Trophoblast cell (in vitro differentiated cells and primary cell): Measurements from ENCODE around the gene CD33.

ENCODE experiments used
- DNase-seq, 2 donors: peaks; one replicate each; pipeline ENCODE4 v3.0.0-alpha.2; 2016
- H2AFZ ChIP-seq: 2 replicates; pipeline ENCODE4 v1.6.1; 2013; ENCODE audit warnings: low read length, moderate library complexity, mild to moderate bottlenecking; ENCODE audit not compliant: insufficient read depth, poor library complexity
- H2AK5ac ChIP-seq: 2 replicates; pipeline ENCODE4 v1.6.1; 2013; ENCODE audit warnings: mild to moderate bottlenecking, low read length
- H2BK120ac ChIP-seq: 2 replicates; pipeline ENCODE4 v1.6.1; 2013; ENCODE audit warnings: low read length, mild to moderate bottlenecking, moderate library complexity; ENCODE audit not compliant: insufficient read depth, poor library complexity
- H2BK12ac ChIP-seq: 2 replicates; pipeline ENCODE4 v1.6.1; 2013; ENCODE audit warnings: mild to moderate bottlenecking, low read length, moderate library complexity
- H2BK5ac ChIP-seq: 2 replicates; pipeline ENCODE4 v1.6.1; 2013; ENCODE audit warnings: low read length, low read depth, moderate library complexity, mild to moderate bottlenecking; ENCODE audit not compliant: poor library complexity
- H3K14ac ChIP-seq: 2 replicates; pipeline ENCODE4 v1.6.1; 2013; ENCODE audit warnings: mild to moderate bottlenecking, low read length
- H3K18ac ChIP-seq: 2 replicates; pipeline ENCODE4 v1.6.1; 2013; ENCODE audit warnings: mild to moderate bottlenecking, low read length
- H3K23ac ChIP-seq: 2 replicates; pipeline ENCODE4 v1.6.1; 2013; ENCODE audit warnings: low read length
- H3K27ac ChIP-seq: 2 replicates; pipeline ENCODE4 v1.5.1; 2013; ENCODE audit warnings: low read depth, mild to moderate bottlenecking, inconsistent platforms, low read length, moderate library complexity
- H3K27me3 ChIP-seq: 2 replicates; pipeline ENCODE4 v1.6.1; 2013; ENCODE audit warnings: inconsistent platforms, mild to moderate bottlenecking, low read length, moderate library complexity; ENCODE audit not compliant: insufficient read depth
- H3K36me3 ChIP-seq, 2 experiments: 1 replicate in 1 of 2; 2 replicates in 1 of 2; pipeline ENCODE4 v1.6.1; 2013; ENCODE audit warnings: low read length in 2 of 2, mild to moderate bottlenecking in 2 of 2, moderate library complexity in 1 of 2; ENCODE audit not compliant: insufficient read depth in 2 of 2, control insufficient read depth in 1 of 2
- H3K4ac ChIP-seq: 2 replicates; pipeline ENCODE4 v1.6.1; 2013; ENCODE audit warnings: low read depth, mild to moderate bottlenecking, low read length, moderate library complexity
- H3K4me1 ChIP-seq, 2 experiments: 1 replicate in 1 of 2; 2 replicates in 1 of 2; pipeline ENCODE4 v1.6.1; 2013; ENCODE audit warnings: low read length in 2 of 2, mild to moderate bottlenecking in 2 of 2, moderate library complexity in 1 of 2; ENCODE audit not compliant: insufficient read depth in 2 of 2, control insufficient read depth in 1 of 2
- H3K4me2 ChIP-seq: 2 replicates; pipeline ENCODE4 v1.6.1; 2013; ENCODE audit warnings: inconsistent platforms, mild to moderate bottlenecking, low read length, moderate library complexity
- H3K4me3 ChIP-seq: 2 replicates; pipeline ENCODE4 v1.5.1; 2013; ENCODE audit warnings: mild to moderate bottlenecking, low read depth, low read length, inconsistent platforms
- H3K79me1 ChIP-seq: one replicate; pipeline ENCODE4 v1.6.1; 2013; ENCODE audit warnings: low read length
- H3K79me2 ChIP-seq: 2 replicates; pipeline ENCODE4 v1.6.1; 2013; ENCODE audit warnings: low read length, mild to moderate bottlenecking; ENCODE audit not compliant: control insufficient read depth, insufficient read depth, poor library complexity
- H3K9ac ChIP-seq: 2 replicates; pipeline ENCODE4 v1.6.1; 2013; ENCODE audit warnings: mild to moderate bottlenecking, low read length
- H3K9me3 ChIP-seq: 2 replicates; pipeline ENCODE4 v1.6.1; 2013; ENCODE audit warnings: low read depth, mild to moderate bottlenecking, control low read depth, inconsistent platforms, low read length; ENCODE audit not compliant: insufficient read depth
- H4K12ac ChIP-seq: 2 replicates; pipeline ENCODE4 v1.6.1; 2013; ENCODE audit warnings: low read depth, mild to moderate bottlenecking, low read length, moderate library complexity
- H4K8ac ChIP-seq: 2 replicates; pipeline ENCODE4 v1.6.1; 2013; ENCODE audit warnings: low read depth, mild to moderate bottlenecking, low read length, moderate library complexity
- H4K91ac ChIP-seq: one replicate; pipeline ENCODE4 v1.6.1; 2013; ENCODE audit warnings: low read depth, mild to moderate bottlenecking, low read length, moderate library complexity
- WGBS: extraction: QIAGEN DNeasy Blood & Tissue Kit; methylation state at CpG from one replicate; pipeline ENCODE4 v1.1.7; 2013; ENCODE audit warnings: missing lambda C conversion rate; ENCODE audit not compliant: insufficient read length, insufficient coverage; ENCODE audit errors: extremely low coverage; 5-methylcytosine and 5-hydroxymethylcytosine counted together

Gene CD33

DNA sequence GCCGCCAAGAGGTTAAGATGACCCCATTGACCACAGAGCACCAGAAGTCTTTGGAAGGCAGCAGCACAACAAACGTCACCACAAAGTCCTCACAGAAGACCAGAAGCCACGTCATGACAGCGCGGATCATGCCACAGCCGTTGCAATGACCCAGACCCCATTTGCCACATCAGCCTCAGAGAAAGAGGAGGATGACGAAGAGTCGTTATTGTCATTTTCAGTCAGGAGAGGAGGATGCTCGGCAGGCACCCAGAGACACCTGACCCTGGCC lies 29.6 kb upstream of the CD33 start:
- WGBS: no CpG with 5 or more reads among the region's 9 CpGs

DNA sequence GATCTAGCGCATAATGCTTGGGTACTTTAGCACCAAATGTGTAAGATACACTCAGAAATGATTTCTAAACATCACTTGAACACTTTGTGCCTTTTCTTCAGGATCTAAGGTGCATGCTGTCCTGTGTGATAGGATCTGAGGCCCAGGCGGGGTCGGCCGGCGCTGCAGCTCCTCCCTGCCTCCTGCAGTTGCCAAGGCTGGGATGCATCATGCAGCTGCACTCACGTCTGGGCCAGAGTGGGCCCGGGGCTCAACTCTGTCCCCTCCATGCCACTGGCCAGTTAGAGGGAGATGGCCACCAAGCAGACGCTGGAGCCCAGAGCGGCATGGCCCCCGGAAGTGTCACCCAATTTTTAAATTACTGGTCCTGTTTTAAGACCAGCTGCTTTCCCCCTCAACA lies 29.3 kb upstream of the CD33 start:
- Histone ChIP-seq H2BK120ac (no peak overlapping the region), H2BK5ac (no peak overlapping the region), H2AK5ac (no peak overlapping the region), H3K4ac (no peak overlapping the region), H2AFZ (no peak overlapping the region), H4K91ac (no peak overlapping the region), H3K27me3 (no peaks in the 10 kb centered on the region), H3K23ac (no peak overlapping the region), H3K9me3 (peaks cover 17% of the 10 kb centered on the region), H2BK12ac (no peak overlapping the region), H3K14ac (no peak overlapping the region), H3K18ac (no peak overlapping the region), H3K4me2 (no peak overlapping the region), H3K79me2 (no peaks in the 10 kb centered on the region), H3K9ac (no peak overlapping the region), H3K27ac (no peak overlapping the region), H4K8ac (no peak overlapping the region), H3K4me3 (no peak overlapping the region), H3K79me1 (no peaks in the 10 kb centered on the region), H3K36me3 (no peaks in the 10 kb centered on the region), H3K4me1 (no peaks in the 10 kb centered on the region), H4K12ac (no peak overlapping the region)
- WGBS: no CpG with 5 or more reads among the region's 10 CpGs
- no peak for DNase-seq

More for the DNA sequence above, 29.6 kb upstream of the CD33 start:
- H4K91ac ChIP-seq: no peak overlapping the region
- H2AFZ ChIP-seq: no peak overlapping the region
- H3K27me3 ChIP-seq: no peaks in the 10 kb centered on the region
- H4K12ac ChIP-seq: no peak overlapping the region
- H3K14ac ChIP-seq: no peak overlapping the region
- H3K4me2 ChIP-seq: no peak overlapping the region
- no peak for DNase-seq
- peaks cover 16% of the 10 kb centered on the region for H3K9me3 ChIP-seq
- no peak overlapping the region for H3K18ac ChIP-seq
- no peak overlapping the region for H4K8ac ChIP-seq
- H2AK5ac ChIP-seq: no peak overlapping the region
- H3K79me1 ChIP-seq: no peaks in the 10 kb centered on the region
- H3K4ac ChIP-seq: no peak overlapping the region
- no peak overlapping the region for H3K23ac ChIP-seq
- no peak overlapping the region for H3K9ac ChIP-seq
- H3K79me2 ChIP-seq: no peaks in the 10 kb centered on the region
- H2BK120ac ChIP-seq: no peak overlapping the region
- H2BK5ac ChIP-seq: no peak overlapping the region
- no peaks in the 10 kb centered on the region for H3K4me1 ChIP-seq
- no peak overlapping the region for H2BK12ac ChIP-seq
- no peak overlapping the region for H3K4me3 ChIP-seq
- no peak overlapping the region for H3K27ac ChIP-seq
- no peaks in the 10 kb centered on the region for H3K36me3 ChIP-seq

DNA sequence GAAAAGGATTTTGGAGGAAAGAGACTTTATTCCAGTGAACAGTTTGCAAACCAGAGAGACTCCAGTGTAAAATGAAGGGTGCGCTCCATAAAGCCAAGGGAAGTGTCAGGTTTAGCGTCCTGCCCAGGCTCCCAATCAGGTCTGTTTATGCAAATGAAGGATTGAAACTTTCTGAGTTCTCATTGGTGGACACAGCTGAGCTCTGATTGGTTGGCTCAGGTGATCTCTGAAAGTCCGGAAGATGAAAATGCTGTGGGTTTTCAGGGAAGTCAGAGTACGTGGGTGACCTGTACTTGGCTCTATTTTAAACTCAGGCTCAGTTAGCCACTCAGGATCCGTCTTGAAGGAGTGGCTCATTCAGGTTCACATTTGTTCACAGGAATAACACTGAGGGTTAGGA lies 28.7 kb upstream of the CD33 start:
- no peak overlapping the region for H3K23ac ChIP-seq
- H2AFZ ChIP-seq: no peak overlapping the region
- H2BK12ac ChIP-seq: no peak overlapping the region
- no peak overlapping the region for H3K14ac ChIP-seq
- WGBS: no CpG with 5 or more reads among the region's 5 CpGs
- H3K18ac ChIP-seq: no peak overlapping the region
- no peak overlapping the region for H3K4me2 ChIP-seq
- no peak overlapping the region for H4K12ac ChIP-seq
- no peak overlapping the region for H3K27ac ChIP-seq
- no peaks in the 10 kb centered on the region for H3K36me3 ChIP-seq
- no peaks in the 10 kb centered on the region for H3K4me1 ChIP-seq
- H3K9me3 ChIP-seq: peaks cover 19% of the 10 kb centered on the region
- H3K9ac ChIP-seq: no peak overlapping the region
- no peak overlapping the region for H4K8ac ChIP-seq
- H2BK120ac ChIP-seq: no peak overlapping the region
- H3K79me2 ChIP-seq: no peaks in the 10 kb centered on the region
- H2AK5ac ChIP-seq: no peak overlapping the region
- no peak overlapping the region for H2BK5ac ChIP-seq
- no peak overlapping the region for H4K91ac ChIP-seq
- DNase-seq: no peak
- no peak overlapping the region for H3K4me3 ChIP-seq
- no peaks in the 10 kb centered on the region for H3K79me1 ChIP-seq
- H3K27me3 ChIP-seq: no peaks in the 10 kb centered on the region
- no peak overlapping the region for H3K4ac ChIP-seq

DNA sequence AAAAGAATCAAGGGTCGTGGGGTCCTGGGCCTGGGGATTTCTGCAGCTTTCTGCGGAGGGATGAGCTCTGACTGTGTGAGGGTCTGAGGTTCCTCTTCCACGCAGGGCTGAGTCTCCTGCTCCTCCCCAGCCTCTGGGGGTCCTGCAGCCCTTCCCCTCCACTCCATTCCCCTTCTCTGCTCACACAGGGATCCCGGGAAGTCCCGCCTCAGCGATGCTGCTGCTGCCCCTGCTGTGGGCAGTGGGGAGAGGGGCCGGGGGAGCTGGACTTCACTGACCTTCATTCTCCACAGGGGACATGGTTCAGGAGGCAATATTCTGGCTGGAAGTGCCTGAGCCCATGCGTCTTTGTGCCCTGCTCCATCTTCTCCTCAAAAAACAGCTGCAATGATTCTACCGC lies 26.2 kb upstream of the CD33 start:
- no peak overlapping the region for H2BK120ac ChIP-seq
- H3K18ac ChIP-seq: no peak overlapping the region
- no peaks in the 10 kb centered on the region for H3K79me1 ChIP-seq
- WGBS: no CpG with 5 or more reads among the region's 9 CpGs
- H2AFZ ChIP-seq: no peak overlapping the region
- no peak overlapping the region for H4K91ac ChIP-seq
- no peak overlapping the region for H4K12ac ChIP-seq
- H3K23ac ChIP-seq: no peak overlapping the region
- DNase-seq: no peak
- no peaks in the 10 kb centered on the region for H3K36me3 ChIP-seq
- no peaks in the 10 kb centered on the region for H3K27me3 ChIP-seq
- no peak overlapping the region for H3K27ac ChIP-seq
- no peak overlapping the region for H3K4me2 ChIP-seq
- no peaks in the 10 kb centered on the region for H3K4me1 ChIP-seq
- H2AK5ac ChIP-seq: no peak overlapping the region
- no peaks in the 10 kb centered on the region for H3K79me2 ChIP-seq
- H3K14ac ChIP-seq: no peak overlapping the region
- no peak overlapping the region for H3K4me3 ChIP-seq
- H3K9me3 ChIP-seq: peaks cover 20% of the 10 kb centered on the region
- no peak overlapping the region for H3K4ac ChIP-seq
- no peak overlapping the region for H4K8ac ChIP-seq
- H3K9ac ChIP-seq: no peak overlapping the region
- H2BK12ac ChIP-seq: no peak overlapping the region
- no peak overlapping the region for H2BK5ac ChIP-seq
